H9 (cell line): ENCODE data around the gene LAMP1. TPM values are rescaled to one million over a fixed set of nuclear protein-coding genes. Genes with fewer than 3 reads are reported as not detected.
A peak's percentile ranks its signal among the peaks of the same experiment; 100 is the strongest.

Source experiments
- DNase-seq: peaks from one replicate; pipeline ENCODE4 v3.0.0-alpha.2; 2017
- H2AFZ ChIP-seq: one replicate; pipeline ENCODE4 v1.6.1; 2013; ENCODE audit warnings: mild to moderate bottlenecking, low read length, control low read depth, moderate library complexity
- H2AK5ac ChIP-seq: 2 replicates; pipeline ENCODE4 v1.6.1; 2013; ENCODE audit warnings: low read length, control low read depth, mixed read lengths; ENCODE audit not compliant: insufficient read length
- H2BK120ac ChIP-seq: one replicate; pipeline ENCODE4 v1.6.1; 2013; ENCODE audit warnings: low read depth, mild to moderate bottlenecking, low read length, control low read depth, inconsistent platforms; ENCODE audit not compliant: poor library complexity, severe bottlenecking
- H2BK12ac ChIP-seq: 2 replicates; pipeline ENCODE4 v1.6.1; 2013; ENCODE audit warnings: low read length, control low read depth, mixed read lengths, low read depth; ENCODE audit not compliant: insufficient read length
- H2BK15ac ChIP-seq: 2 replicates; pipeline ENCODE4 v1.6.1; 2013; ENCODE audit warnings: low read depth, low read length, control low read depth
- H2BK20ac ChIP-seq: one replicate; pipeline ENCODE4 v1.6.1; 2013; ENCODE audit warnings: low read depth, mild to moderate bottlenecking, low read length, control low read depth, inconsistent platforms; ENCODE audit not compliant: poor library complexity, severe bottlenecking
- H2BK5ac ChIP-seq: 2 replicates; pipeline ENCODE4 v1.6.1; 2013; ENCODE audit warnings: low read length, control low read depth, mixed read lengths; ENCODE audit not compliant: insufficient read length
- H3K14ac ChIP-seq: 2 replicates; pipeline ENCODE4 v1.6.1; 2013; ENCODE audit warnings: low read length, control low read depth; ENCODE audit not compliant: insufficient read depth
- H3K18ac ChIP-seq: 2 replicates; pipeline ENCODE4 v1.6.1; 2013; ENCODE audit warnings: low read depth, mild to moderate bottlenecking, mixed read lengths, low read length, control low read depth; ENCODE audit not compliant: insufficient read length
- H3K23ac ChIP-seq: 2 replicates; pipeline ENCODE4 v1.6.1; 2013; ENCODE audit warnings: low read length, control low read depth, mixed read lengths, low read depth; ENCODE audit not compliant: insufficient read length
- H3K23me2 ChIP-seq: 2 replicates; pipeline ENCODE4 v1.6.1; 2013; ENCODE audit warnings: low read depth, mild to moderate bottlenecking, mixed read lengths, low read length, control low read depth; ENCODE audit not compliant: insufficient read length, poor library complexity, severe bottlenecking
- H3K27ac ChIP-seq: 2 replicates; pipeline ENCODE4 v1.5.1; 2013; ENCODE audit warnings: low read length, control low read depth, mixed read lengths, low read depth; ENCODE audit not compliant: insufficient read length
- H3K27me3 ChIP-seq: 2 replicates; pipeline ENCODE4 v1.6.1; 2013; ENCODE audit warnings: low read length, control low read depth, inconsistent platforms; ENCODE audit not compliant: insufficient read depth
- H3K4ac ChIP-seq: 2 replicates; pipeline ENCODE4 v1.6.1; 2013; ENCODE audit warnings: low read depth, mild to moderate bottlenecking, control low read depth, inconsistent platforms, low read length, moderate library complexity
- H3K4me1 ChIP-seq: 2 replicates; pipeline ENCODE4 v1.6.1; 2013; ENCODE audit warnings: low read length, control low read depth, inconsistent platforms; ENCODE audit not compliant: insufficient read depth
- H3K4me2 ChIP-seq: 2 replicates; pipeline ENCODE4 v1.6.1; 2013; ENCODE audit warnings: low read length, control low read depth, mixed read lengths; ENCODE audit not compliant: insufficient read length, insufficient read depth
- H3K56ac ChIP-seq: 2 replicates; pipeline ENCODE4 v1.6.1; 2013; ENCODE audit warnings: low read depth, mild to moderate bottlenecking, mixed read lengths, low read length, control low read depth; ENCODE audit not compliant: insufficient read length
- H3K79me1 ChIP-seq: 2 replicates; pipeline ENCODE4 v1.6.1; 2013; ENCODE audit warnings: low read depth, mild to moderate bottlenecking, moderate library complexity, low read length, control low read depth, inconsistent platforms; ENCODE audit not compliant: insufficient read depth, poor library complexity, severe bottlenecking
- H3K79me2 ChIP-seq: 2 replicates; pipeline ENCODE4 v1.6.1; 2013; ENCODE audit warnings: low read length, control low read depth, inconsistent platforms; ENCODE audit not compliant: insufficient read depth
- H3K9ac ChIP-seq: 2 replicates; pipeline ENCODE4 v1.6.1; 2013; ENCODE audit warnings: low read length, control low read depth, mixed read lengths; ENCODE audit not compliant: insufficient read length; ENCODE audit errors: extremely low read depth
- H3K9me3 ChIP-seq: one replicate; pipeline ENCODE4 v1.6.1; 2013; ENCODE audit warnings: low read depth, low read length, inconsistent platforms; ENCODE audit not compliant: control insufficient read depth
- H3T11ph ChIP-seq: one replicate; pipeline ENCODE4 v1.6.1; 2013; ENCODE audit warnings: mild to moderate bottlenecking, low read length, control low read depth, inconsistent platforms
- H4K20me1 ChIP-seq: one replicate; pipeline ENCODE4 v1.6.1; 2013; ENCODE audit not compliant: control insufficient read depth, insufficient read length, insufficient read depth
- H4K5ac ChIP-seq: 2 replicates; pipeline ENCODE4 v1.6.1; 2013; ENCODE audit warnings: low read depth, mild to moderate bottlenecking, mixed read lengths, low read length, control low read depth; ENCODE audit not compliant: insufficient read length
- H4K8ac ChIP-seq: replicated peaks from 2 replicates; pipeline ENCODE4 v1.6.1; 2013; ENCODE audit warnings: low read length, control low read depth, mixed read lengths, low read depth; ENCODE audit not compliant: insufficient read length
- H4K91ac ChIP-seq: 2 replicates; pipeline ENCODE4 v1.6.1; 2013; ENCODE audit warnings: low read depth, mild to moderate bottlenecking, moderate library complexity, mixed read lengths, low read length, control low read depth; ENCODE audit not compliant: insufficient read length
- H3K27ac Mint-ChIP-seq, 3 experiments: 2 replicates in 2 of 3; 3 replicates in 1 of 3; pipeline ENCODE4 v1.8.0; 2020 to 2021; ENCODE audit warnings: mixed read lengths in 3 of 3, mild to moderate bottlenecking in 1 of 3, moderate library complexity in 1 of 3
- H3K27me3 Mint-ChIP-seq: 2 replicates; pipeline ENCODE4 v1.8.0; 2021; ENCODE audit warnings: low read depth, mild to moderate bottlenecking, moderate library complexity, mixed read lengths
- H3K36me3 Mint-ChIP-seq, 3 experiments: 2 replicates in 2 of 3; 3 replicates in 1 of 3; pipeline ENCODE4 v1.8.0; 2020 to 2021; ENCODE audit warnings: low read depth in 3 of 3, mixed read lengths in 3 of 3; ENCODE audit not compliant: insufficient read depth in 1 of 3
- H3K4me1 Mint-ChIP-seq, 2 experiments: 2 replicates each; pipeline ENCODE4 v1.8.0; 2020; ENCODE audit warnings: mixed read lengths in 2 of 2
- H3K4me3 Mint-ChIP-seq, 2 experiments: 2 replicates in 1 of 2; 3 replicates in 1 of 2; pipeline ENCODE4 v1.8.0; 2020 to 2021; ENCODE audit warnings: mild to moderate bottlenecking in 2 of 2, mixed read lengths in 2 of 2, moderate library complexity in 1 of 2
- H3K9me3 Mint-ChIP-seq, 2 experiments: 2 replicates in 1 of 2; 3 replicates in 1 of 2; pipeline ENCODE4 v1.8.0; 2020; ENCODE audit warnings: mild to moderate bottlenecking in 2 of 2, mixed read lengths in 2 of 2, moderate library complexity in 1 of 2
- WGBS: extraction: QIAGEN DNeasy Blood & Tissue Kit; methylation state at CpG from one replicate; pipeline ENCODE4 v1.1.7; 2013; ENCODE audit warnings: missing lambda C conversion rate, low lambda C conversion rate, mixed read lengths; ENCODE audit not compliant: insufficient read length; ENCODE audit errors: extremely low coverage; 5-methylcytosine and 5-hydroxymethylcytosine counted together
- total RNA-seq: library from RNA; stranded (reverse); gene quantifications from 2 replicates; pipeline ENCODE4 v1.2.1, GENCODE V29; 2021
- TF ChIP-seq, protein P1 (sequence below): fragments of 200-600 bp; sonication (generic); conservative IDR thresholded peaks from 3 replicates; pipeline ENCODE4 v1.8.0; 2021; ENCODE audit warnings: antibody characterized with exemption, mild to moderate bottlenecking

Gene LAMP1
- total RNA-seq, 1 experiment from 2014 or later, result 131 TPM

DNA sequence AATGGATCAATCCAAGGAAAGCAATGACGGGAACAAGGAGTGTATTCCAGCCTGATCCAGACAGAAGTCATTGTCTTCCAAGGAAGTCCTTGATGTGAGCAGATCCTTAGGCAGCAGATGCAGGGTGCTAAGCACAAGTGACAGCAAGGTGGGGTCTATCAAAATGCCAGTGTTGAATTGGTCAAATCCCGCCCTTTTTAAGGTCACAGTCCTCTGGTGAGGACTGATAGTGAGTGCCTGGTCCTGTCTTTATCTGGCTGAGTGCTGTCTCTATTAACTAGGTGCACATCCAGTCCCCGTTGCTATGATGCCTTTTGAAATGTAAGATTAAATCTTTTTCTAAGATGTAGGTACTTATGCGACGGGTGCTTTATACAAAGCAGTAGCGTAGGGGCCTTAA lies 1.3 kb upstream of the LAMP1 start:
- Histone ChIP-seq H2AFZ (no peak overlapping the region), H3K23me2 (peaks cover 12% of the 10 kb centered on the region), H4K20me1 (no peaks in the 10 kb centered on the region), H3K56ac (no peak overlapping the region), H4K91ac (no peak overlapping the region), H2BK20ac (no peak overlapping the region), H3K9me3 (no peaks in the 10 kb centered on the region), H3K4me1 (peaks cover 3% of the 10 kb centered on the region; the same call in 1 of the 2 replicates), H3K14ac (no peak overlapping the region), H3K27me3 (no peaks in the 10 kb centered on the region), H2AK5ac (no peak overlapping the region), H4K8ac (no peak overlapping the region), H3K4me2 (no peak overlapping the region), H3K27ac (no peak overlapping the region), H2BK12ac (no peak overlapping the region), H4K5ac (no peak overlapping the region), H2BK15ac (no peak overlapping the region), H3K18ac (no peak overlapping the region), H3K79me1 (peaks cover 3% of the 10 kb centered on the region), H3K79me2 (peaks cover 15% of the 10 kb centered on the region; the same call in 1 of the 2 replicates), H2BK5ac (no peak overlapping the region), H3K23ac (no peak overlapping the region), H3K9ac (no peak overlapping the region), H3K4ac (no peak overlapping the region), H2BK120ac (no peak overlapping the region), H3T11ph (no peak overlapping the region)
- WGBS, result no CpG with 5 or more reads among the region's 6 CpGs
- Mint-ChIP-seq H3K4me1 (peaks cover 27 to 31% of the 10 kb centered on the region in 2 experiments), H3K4me3 (peak overlapping the region; percentile 91 to 96; a peak in 3 of 5 replicates), H3K36me3 (peaks cover 0 to 1% (median 0%) of the 10 kb centered on the region in 3 experiments; a peak in 2 of 7 replicates), H3K27me3 (peaks cover 30% of the 10 kb centered on the region), H3K27ac (no peak overlapping the region), H3K9me3 (peaks cover 0 to 5% of the 10 kb centered on the region in 2 experiments; a peak in 2 of 5 replicates)
- TF ChIP-seq, protein P1, sequence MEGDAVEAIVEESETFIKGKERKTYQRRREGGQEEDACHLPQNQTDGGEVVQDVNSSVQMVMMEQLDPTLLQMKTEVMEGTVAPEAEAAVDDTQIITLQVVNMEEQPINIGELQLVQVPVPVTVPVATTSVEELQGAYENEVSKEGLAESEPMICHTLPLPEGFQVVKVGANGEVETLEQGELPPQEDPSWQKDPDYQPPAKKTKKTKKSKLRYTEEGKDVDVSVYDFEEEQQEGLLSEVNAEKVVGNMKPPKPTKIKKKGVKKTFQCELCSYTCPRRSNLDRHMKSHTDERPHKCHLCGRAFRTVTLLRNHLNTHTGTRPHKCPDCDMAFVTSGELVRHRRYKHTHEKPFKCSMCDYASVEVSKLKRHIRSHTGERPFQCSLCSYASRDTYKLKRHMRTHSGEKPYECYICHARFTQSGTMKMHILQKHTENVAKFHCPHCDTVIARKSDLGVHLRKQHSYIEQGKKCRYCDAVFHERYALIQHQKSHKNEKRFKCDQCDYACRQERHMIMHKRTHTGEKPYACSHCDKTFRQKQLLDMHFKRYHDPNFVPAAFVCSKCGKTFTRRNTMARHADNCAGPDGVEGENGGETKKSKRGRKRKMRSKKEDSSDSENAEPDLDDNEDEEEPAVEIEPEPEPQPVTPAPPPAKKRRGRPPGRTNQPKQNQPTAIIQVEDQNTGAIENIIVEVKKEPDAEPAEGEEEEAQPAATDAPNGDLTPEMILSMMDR, result no peak
- DNase-seq, result no peak
